Measurements from ENCODE around the gene XRCC3.

- TF ChIP-seq CTCF (IDR thresholded peaks at IDR 0.05), result no peak
- TF ChIP-seq POLR2A (IDR thresholded peaks at IDR 0.05), result no peak
These were observed 19.8 kb upstream of the XRCC3 start for GRCh38 chr14:103735022-103735421.

Measured in vagina (tissue), 2 donors.